GM23338 (cell line): ENCODE measurements around the gene SDHAF4. TPM values are rescaled to one million over a fixed set of nuclear protein-coding genes. Genes with fewer than 3 reads are reported as not detected.

Experiments used
- ATAC-seq: fragments of 200-7000 bp; cut with Tn5 transposase; 3 replicates; pipeline ENCODE4 v1.9.1; 2020
- DNase-seq: peaks from one replicate; pipeline ENCODE4 v3.0.0-alpha.2; 2015; ENCODE audit warnings: low spot score
- H2AFZ ChIP-seq: fragments of 200-600 bp; sonication (generic); 2 replicates; pipeline ENCODE4 v1.8.0; 2016; ENCODE audit warnings: antibody characterized with exemption, mild to moderate bottlenecking, moderate library complexity
- H3F3A ChIP-seq: fragments of 200-600 bp; sonication (generic); replicated peaks from 2 replicates; pipeline ENCODE4 v1.8.0; 2017; ENCODE audit warnings: antibody characterized with exemption, mixed run types, low read depth
- H3K27ac ChIP-seq: fragments of 200-600 bp; sonication (generic); 2 replicates; pipeline ENCODE4 v1.6.1; 2016; ENCODE audit warnings: low read depth
- H3K27me3 ChIP-seq: fragments of 200-600 bp; sonication (generic); 2 replicates; pipeline ENCODE4 v1.8.0; 2016; ENCODE audit warnings: mild to moderate bottlenecking, mixed run types, moderate library complexity; ENCODE audit not compliant: insufficient read depth
- H3K36me3 ChIP-seq: fragments of 200-600 bp; sonication (generic); 2 replicates; pipeline ENCODE4 v1.8.0; 2016; ENCODE audit warnings: mild to moderate bottlenecking; ENCODE audit not compliant: insufficient read depth
- H3K4me1 ChIP-seq: fragments of 200-600 bp; sonication (generic); 2 replicates; pipeline ENCODE4 v1.8.0; 2016; ENCODE audit warnings: mild to moderate bottlenecking, moderate library complexity; ENCODE audit not compliant: insufficient read depth
- H3K4me2 ChIP-seq: fragments of 200-600 bp; sonication (generic); 2 replicates; pipeline ENCODE4 v1.7.1; 2017; ENCODE audit warnings: mixed run types
- H3K4me3 ChIP-seq: fragments of 200-600 bp; sonication (generic); 2 replicates; pipeline ENCODE4 v1.6.1; 2016; ENCODE audit warnings: mixed run types
- H3K79me2 ChIP-seq: fragments of 200-600 bp; sonication (generic); replicated peaks from 2 replicates; pipeline ENCODE4 v1.8.0; 2017; ENCODE audit warnings: mild to moderate bottlenecking; ENCODE audit not compliant: insufficient read depth
- H3K9me2 ChIP-seq: fragments of 200-600 bp; sonication (generic); 2 replicates; pipeline ENCODE4 v1.8.0; 2017; ENCODE audit not compliant: insufficient read depth
- H4K20me1 ChIP-seq: fragments of 200-600 bp; sonication (generic); replicated peaks from 2 replicates; pipeline ENCODE4 v1.8.0; 2017; ENCODE audit warnings: mild to moderate bottlenecking; ENCODE audit not compliant: insufficient read depth
- H3K27ac Mint-ChIP-seq: 2 replicates; pipeline ENCODE4 v1.8.0; 2020; ENCODE audit warnings: inconsistent platforms, mild to moderate bottlenecking, moderate library complexity, mixed read lengths
- H3K27me3 Mint-ChIP-seq: 3 replicates; pipeline ENCODE4 v1.8.0; 2022; ENCODE audit warnings: low read depth, mild to moderate bottlenecking, moderate library complexity, mixed read lengths, inconsistent platforms; ENCODE audit not compliant: insufficient read depth, poor library complexity
- H3K36me3 Mint-ChIP-seq: 3 replicates; pipeline ENCODE4 v1.8.0; 2021; ENCODE audit warnings: low read depth, mild to moderate bottlenecking, inconsistent platforms, moderate library complexity, mixed read lengths
- H3K4me1 Mint-ChIP-seq: 3 replicates; pipeline ENCODE4 v1.8.0; 2020; ENCODE audit warnings: mild to moderate bottlenecking, inconsistent platforms, mixed read lengths
- H3K4me3 Mint-ChIP-seq: 3 replicates; pipeline ENCODE4 v1.8.0; 2021; ENCODE audit warnings: moderate library complexity, mild to moderate bottlenecking, inconsistent platforms, mixed read lengths
- H3K9me3 Mint-ChIP-seq: 3 replicates; pipeline ENCODE4 v1.8.0; 2020; ENCODE audit warnings: moderate library complexity, mild to moderate bottlenecking, inconsistent platforms, mixed read lengths
- CREB1 ChIP-seq: fragments of 250-450 bp; sonication (Bioruptor Pico); IDR thresholded peaks from 2 replicates; pipeline ENCODE4 v1.5.0; 2020; ENCODE audit warnings: low read depth, mild to moderate bottlenecking, moderate library complexity
- EZH2 ChIP-seq: fragments of 200-600 bp; sonication (generic); IDR thresholded peaks from one replicate; pipeline ENCODE4 v1.8.0; 2017; ENCODE audit warnings: antibody characterized with exemption, mild to moderate bottlenecking, low read depth; ENCODE audit not compliant: unreplicated experiment
- EZH2phosphoT487 ChIP-seq: fragments of 200-600 bp; sonication (generic); IDR thresholded peaks from one replicate; pipeline ENCODE4 v1.8.1; 2018; ENCODE audit warnings: antibody characterized with exemption; ENCODE audit not compliant: unreplicated experiment
- JUNB ChIP-seq: IDR thresholded peaks from one replicate; pipeline ENCODE4 v1.6.1; 2016; ENCODE audit warnings: antibody characterized with exemption; ENCODE audit not compliant: unreplicated experiment
- NANOG ChIP-seq: IDR thresholded peaks from 2 replicates; pipeline ENCODE4 v1.6.1; 2016; ENCODE audit warnings: antibody characterized with exemption, borderline replicate concordance
- POLR2AphosphoS5 ChIP-seq: IDR thresholded peaks from 2 replicates; pipeline ENCODE4 v1.6.1; 2016; ENCODE audit warnings: antibody characterized with exemption, low read depth
- STAT1 ChIP-seq: IDR thresholded peaks from one replicate; pipeline ENCODE4 v1.6.1; 2016; ENCODE audit warnings: antibody characterized with exemption; ENCODE audit not compliant: unreplicated experiment
- ZNF114 ChIP-seq: fragments of 250-450 bp; sonication (Bioruptor Pico); IDR thresholded peaks from 2 replicates; pipeline ENCODE4 v1.5.0; 2020; ENCODE audit warnings: mild to moderate bottlenecking, moderate library complexity
- ZNF331 ChIP-seq: fragments of 250-450 bp; sonication (Bioruptor Pico); IDR thresholded peaks from 2 replicates; pipeline ENCODE4 v1.5.0; 2020; ENCODE audit warnings: low read depth, mild to moderate bottlenecking, moderate library complexity
- polyA plus RNA-seq: library from polyadenylated mRNA; unstranded; fragments of >200 nt; fragmentation: Nextera tagmentation; extraction: Ambion mirVana; gene quantifications from 2 replicates; pipeline ENCODE4 v1.2.1, GENCODE V29; 2016
- total RNA-seq: library from RNA; depleted of rRNA; stranded (reverse); fragments of >200 nt; shearing (Covaris generic); gene quantifications from 2 replicates; pipeline ENCODE4 v1.2.3, GENCODE V29; 2014
- TF ChIP-seq, protein P1 (sequence below): IDR thresholded peaks from one replicate; pipeline ENCODE4 v1.6.1; 2018; ENCODE audit warnings: antibody characterized with exemption; ENCODE audit not compliant: unreplicated experiment
- TF ChIP-seq, protein P2 (sequence below), 2 experiments: fragments of 200-600 bp in 1 of 2; sonication (generic) in 1 of 2; conservative IDR thresholded peaks; 2 replicates each; pipeline versions ENCODE4 v1.5.1 to v1.6.1; 2016 to 2017; ENCODE audit warnings: antibody characterized with exemption in 2 of 2, low read depth in 2 of 2, mild to moderate bottlenecking in 2 of 2, moderate library complexity in 1 of 2
- TF ChIP-seq, protein P3 (sequence below): fragments of 250-450 bp; sonication (Bioruptor Pico); IDR thresholded peaks from 2 replicates; pipeline ENCODE4 v1.5.0; 2020; ENCODE audit warnings: mild to moderate bottlenecking, moderate library complexity
- TF ChIP-seq, protein P4 (sequence below): IDR thresholded peaks from 2 replicates; pipeline ENCODE4 v1.6.1; 2016; ENCODE audit warnings: antibody characterized with exemption

SDHAF4 gene
- total and polyA plus RNA-seq, 2 experiments from 2014 or later, result 12.2 to 30.4 TPM

DNA sequence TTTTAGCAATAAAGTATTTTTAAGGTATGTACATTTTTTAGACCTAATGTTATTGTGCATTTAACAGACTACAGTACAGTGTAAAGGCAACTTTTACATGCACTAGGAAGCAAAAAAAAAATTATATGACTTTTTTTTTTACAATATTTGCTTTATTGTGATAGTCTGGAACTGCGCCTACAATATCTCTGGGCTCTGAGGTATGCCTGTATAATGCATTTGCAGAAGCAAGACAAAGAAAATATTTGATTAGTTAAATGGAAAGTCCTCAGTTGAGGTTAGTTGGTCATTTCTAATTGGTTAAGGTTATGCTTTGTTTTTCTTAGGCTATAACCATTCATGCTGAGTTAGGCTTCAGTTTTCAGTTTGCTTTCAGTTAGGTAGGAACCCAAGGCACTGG is 54.0 kb downstream of the SDHAF4 start:
- DNase-seq, result no peak
- H4K20me1 ChIP-seq, result no peaks in the 10 kb centered on the region
- no peaks in the 10 kb centered on the region for H3K36me3 ChIP-seq
- H3K27me3 ChIP-seq, result no peaks in the 10 kb centered on the region
- no peak overlapping the region for H3K4me3 ChIP-seq
- no peaks in the 10 kb centered on the region for H3K36me3 Mint-ChIP-seq
- H3K4me1 Mint-ChIP-seq, result no peaks in the 10 kb centered on the region
- H3K9me3 Mint-ChIP-seq, result no peaks in the 10 kb centered on the region; the same call in 2 of the 3 replicates
- no peaks in the 10 kb centered on the region for H3K4me1 ChIP-seq
- no peak overlapping the region for H2AFZ ChIP-seq
- H3F3A ChIP-seq, result no peaks in the 10 kb centered on the region
- H3K4me3 Mint-ChIP-seq, result no peak overlapping the region
- H3K79me2 ChIP-seq, result no peaks in the 10 kb centered on the region
- no peak overlapping the region for H3K27ac Mint-ChIP-seq
- H3K27ac ChIP-seq, result no peak overlapping the region
- no peaks in the 10 kb centered on the region for H3K27me3 Mint-ChIP-seq
- H3K9me2 ChIP-seq, result no peaks in the 10 kb centered on the region
- no peak for ATAC-seq
- no peak overlapping the region for H3K4me2 ChIP-seq
- TF ChIP-seq EZH2 (no peak), STAT1 (no peak), JUNB (no peak), POLR2AphosphoS5 (no peak), ZNF331 (CRISPR knock-in tag) (no peak), ZNF114 (CRISPR knock-in tag) (no peak), NANOG (no peak), CREB1 (CRISPR knock-in tag) (no peak), EZH2phosphoT487 (no peak)
- TF ChIP-seq, protein P1, sequence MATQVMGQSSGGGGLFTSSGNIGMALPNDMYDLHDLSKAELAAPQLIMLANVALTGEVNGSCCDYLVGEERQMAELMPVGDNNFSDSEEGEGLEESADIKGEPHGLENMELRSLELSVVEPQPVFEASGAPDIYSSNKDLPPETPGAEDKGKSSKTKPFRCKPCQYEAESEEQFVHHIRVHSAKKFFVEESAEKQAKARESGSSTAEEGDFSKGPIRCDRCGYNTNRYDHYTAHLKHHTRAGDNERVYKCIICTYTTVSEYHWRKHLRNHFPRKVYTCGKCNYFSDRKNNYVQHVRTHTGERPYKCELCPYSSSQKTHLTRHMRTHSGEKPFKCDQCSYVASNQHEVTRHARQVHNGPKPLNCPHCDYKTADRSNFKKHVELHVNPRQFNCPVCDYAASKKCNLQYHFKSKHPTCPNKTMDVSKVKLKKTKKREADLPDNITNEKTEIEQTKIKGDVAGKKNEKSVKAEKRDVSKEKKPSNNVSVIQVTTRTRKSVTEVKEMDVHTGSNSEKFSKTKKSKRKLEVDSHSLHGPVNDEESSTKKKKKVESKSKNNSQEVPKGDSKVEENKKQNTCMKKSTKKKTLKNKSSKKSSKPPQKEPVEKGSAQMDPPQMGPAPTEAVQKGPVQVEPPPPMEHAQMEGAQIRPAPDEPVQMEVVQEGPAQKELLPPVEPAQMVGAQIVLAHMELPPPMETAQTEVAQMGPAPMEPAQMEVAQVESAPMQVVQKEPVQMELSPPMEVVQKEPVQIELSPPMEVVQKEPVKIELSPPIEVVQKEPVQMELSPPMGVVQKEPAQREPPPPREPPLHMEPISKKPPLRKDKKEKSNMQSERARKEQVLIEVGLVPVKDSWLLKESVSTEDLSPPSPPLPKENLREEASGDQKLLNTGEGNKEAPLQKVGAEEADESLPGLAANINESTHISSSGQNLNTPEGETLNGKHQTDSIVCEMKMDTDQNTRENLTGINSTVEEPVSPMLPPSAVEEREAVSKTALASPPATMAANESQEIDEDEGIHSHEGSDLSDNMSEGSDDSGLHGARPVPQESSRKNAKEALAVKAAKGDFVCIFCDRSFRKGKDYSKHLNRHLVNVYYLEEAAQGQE, result no peak
- TF ChIP-seq, protein P2, sequence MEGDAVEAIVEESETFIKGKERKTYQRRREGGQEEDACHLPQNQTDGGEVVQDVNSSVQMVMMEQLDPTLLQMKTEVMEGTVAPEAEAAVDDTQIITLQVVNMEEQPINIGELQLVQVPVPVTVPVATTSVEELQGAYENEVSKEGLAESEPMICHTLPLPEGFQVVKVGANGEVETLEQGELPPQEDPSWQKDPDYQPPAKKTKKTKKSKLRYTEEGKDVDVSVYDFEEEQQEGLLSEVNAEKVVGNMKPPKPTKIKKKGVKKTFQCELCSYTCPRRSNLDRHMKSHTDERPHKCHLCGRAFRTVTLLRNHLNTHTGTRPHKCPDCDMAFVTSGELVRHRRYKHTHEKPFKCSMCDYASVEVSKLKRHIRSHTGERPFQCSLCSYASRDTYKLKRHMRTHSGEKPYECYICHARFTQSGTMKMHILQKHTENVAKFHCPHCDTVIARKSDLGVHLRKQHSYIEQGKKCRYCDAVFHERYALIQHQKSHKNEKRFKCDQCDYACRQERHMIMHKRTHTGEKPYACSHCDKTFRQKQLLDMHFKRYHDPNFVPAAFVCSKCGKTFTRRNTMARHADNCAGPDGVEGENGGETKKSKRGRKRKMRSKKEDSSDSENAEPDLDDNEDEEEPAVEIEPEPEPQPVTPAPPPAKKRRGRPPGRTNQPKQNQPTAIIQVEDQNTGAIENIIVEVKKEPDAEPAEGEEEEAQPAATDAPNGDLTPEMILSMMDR (conservative IDR thresholded peaks at IDR 0.05; ENCODE audit: low read depth in 2 of 2), result no peak
- TF ChIP-seq, protein P3, sequence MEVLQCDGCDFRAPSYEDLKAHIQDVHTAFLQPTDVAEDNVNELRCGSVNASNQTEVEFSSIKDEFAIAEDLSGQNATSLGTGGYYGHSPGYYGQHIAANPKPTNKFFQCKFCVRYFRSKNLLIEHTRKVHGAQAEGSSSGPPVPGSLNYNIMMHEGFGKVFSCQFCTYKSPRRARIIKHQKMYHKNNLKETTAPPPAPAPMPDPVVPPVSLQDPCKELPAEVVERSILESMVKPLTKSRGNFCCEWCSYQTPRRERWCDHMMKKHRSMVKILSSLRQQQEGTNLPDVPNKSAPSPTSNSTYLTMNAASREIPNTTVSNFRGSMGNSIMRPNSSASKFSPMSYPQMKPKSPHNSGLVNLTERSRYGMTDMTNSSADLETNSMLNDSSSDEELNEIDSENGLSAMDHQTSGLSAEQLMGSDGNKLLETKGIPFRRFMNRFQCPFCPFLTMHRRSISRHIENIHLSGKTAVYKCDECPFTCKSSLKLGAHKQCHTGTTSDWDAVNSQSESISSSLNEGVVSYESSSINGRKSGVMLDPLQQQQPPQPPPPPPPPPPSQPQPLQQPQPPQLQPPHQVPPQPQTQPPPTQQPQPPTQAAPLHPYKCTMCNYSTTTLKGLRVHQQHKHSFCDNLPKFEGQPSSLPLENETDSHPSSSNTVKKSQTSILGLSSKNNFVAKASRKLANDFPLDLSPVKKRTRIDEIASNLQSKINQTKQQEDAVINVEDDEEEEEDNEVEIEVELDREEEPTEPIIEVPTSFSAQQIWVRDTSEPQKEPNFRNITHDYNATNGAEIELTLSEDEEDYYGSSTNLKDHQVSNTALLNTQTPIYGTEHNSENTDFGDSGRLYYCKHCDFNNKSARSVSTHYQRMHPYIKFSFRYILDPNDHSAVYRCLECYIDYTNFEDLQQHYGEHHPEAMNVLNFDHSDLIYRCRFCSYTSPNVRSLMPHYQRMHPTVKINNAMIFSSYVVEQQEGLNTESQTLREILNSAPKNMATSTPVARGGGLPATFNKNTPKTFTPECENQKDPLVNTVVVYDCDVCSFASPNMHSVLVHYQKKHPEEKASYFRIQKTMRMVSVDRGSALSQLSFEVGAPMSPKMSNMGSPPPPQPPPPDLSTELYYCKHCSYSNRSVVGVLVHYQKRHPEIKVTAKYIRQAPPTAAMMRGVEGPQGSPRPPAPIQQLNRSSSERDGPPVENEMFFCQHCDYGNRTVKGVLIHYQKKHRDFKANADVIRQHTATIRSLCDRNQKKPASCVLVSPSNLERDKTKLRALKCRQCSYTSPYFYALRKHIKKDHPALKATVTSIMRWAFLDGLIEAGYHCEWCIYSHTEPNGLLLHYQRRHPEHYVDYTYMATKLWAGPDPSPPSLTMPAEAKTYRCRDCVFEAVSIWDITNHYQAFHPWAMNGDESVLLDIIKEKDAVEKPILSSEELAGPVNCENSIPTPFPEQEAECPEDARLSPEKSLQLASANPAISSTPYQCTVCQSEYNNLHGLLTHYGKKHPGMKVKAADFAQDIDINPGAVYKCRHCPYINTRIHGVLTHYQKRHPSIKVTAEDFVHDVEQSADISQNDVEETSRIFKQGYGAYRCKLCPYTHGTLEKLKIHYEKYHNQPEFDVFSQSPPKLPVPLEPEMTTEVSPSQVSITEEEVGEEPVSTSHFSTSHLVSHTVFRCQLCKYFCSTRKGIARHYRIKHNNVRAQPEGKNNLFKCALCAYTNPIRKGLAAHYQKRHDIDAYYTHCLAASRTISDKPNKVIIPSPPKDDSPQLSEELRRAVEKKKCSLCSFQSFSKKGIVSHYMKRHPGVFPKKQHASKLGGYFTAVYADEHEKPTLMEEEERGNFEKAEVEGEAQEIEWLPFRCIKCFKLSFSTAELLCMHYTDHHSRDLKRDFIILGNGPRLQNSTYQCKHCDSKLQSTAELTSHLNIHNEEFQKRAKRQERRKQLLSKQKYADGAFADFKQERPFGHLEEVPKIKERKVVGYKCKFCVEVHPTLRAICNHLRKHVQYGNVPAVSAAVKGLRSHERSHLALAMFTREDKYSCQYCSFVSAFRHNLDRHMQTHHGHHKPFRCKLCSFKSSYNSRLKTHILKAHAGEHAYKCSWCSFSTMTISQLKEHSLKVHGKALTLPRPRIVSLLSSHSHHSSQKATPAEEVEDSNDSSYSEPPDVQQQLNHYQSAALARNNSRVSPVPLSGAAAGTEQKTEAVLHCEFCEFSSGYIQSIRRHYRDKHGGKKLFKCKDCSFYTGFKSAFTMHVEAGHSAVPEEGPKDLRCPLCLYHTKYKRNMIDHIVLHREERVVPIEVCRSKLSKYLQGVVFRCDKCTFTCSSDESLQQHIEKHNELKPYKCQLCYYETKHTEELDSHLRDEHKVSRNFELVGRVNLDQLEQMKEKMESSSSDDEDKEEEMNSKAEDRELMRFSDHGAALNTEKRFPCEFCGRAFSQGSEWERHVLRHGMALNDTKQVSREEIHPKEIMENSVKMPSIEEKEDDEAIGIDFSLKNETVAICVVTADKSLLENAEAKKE (CRISPR knock-in tag), result no peak
- TF ChIP-seq, protein P4, sequence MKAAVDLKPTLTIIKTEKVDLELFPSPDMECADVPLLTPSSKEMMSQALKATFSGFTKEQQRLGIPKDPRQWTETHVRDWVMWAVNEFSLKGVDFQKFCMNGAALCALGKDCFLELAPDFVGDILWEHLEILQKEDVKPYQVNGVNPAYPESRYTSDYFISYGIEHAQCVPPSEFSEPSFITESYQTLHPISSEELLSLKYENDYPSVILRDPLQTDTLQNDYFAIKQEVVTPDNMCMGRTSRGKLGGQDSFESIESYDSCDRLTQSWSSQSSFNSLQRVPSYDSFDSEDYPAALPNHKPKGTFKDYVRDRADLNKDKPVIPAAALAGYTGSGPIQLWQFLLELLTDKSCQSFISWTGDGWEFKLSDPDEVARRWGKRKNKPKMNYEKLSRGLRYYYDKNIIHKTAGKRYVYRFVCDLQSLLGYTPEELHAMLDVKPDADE, result no peak
